A549 (cell line): ENCODE measurements around the gene RAB14. TPM values are rescaled to one million over a fixed set of nuclear protein-coding genes. Genes with fewer than 3 reads are reported as not detected.

Experiments
- ATAC-seq, 2 experiments: fragments of 200-7000 bp in 1 of 2; fragments of >200 bp in 1 of 2; cut with Nextera tagmentation in 1 of 2; cut with Tn5 transposase in 1 of 2; 3 replicates each; pipeline versions ENCODE4 v1.8.0 to v1.9.1; 2018 to 2020; ENCODE audit warnings: mild to moderate bottlenecking in 1 of 2, moderate library complexity in 1 of 2
- CTCF ChIA-PET: fragments of 300-600 bp; sonication (Branson Sonifier 250); formaldehyde crosslinking; extraction: SDS; loops from one replicate; lab custom pipeline; 2021; ENCODE audit warnings: antibody characterized with exemption, inconsistent platforms; lab: Yijun Ruan, JAX
- POLR2A ChIA-PET: fragments of 350-600 bp; formaldehyde crosslinking; extraction: SDS; loops from one replicate; lab custom pipeline; 2021; ENCODE audit warnings: antibody characterized with exemption, inconsistent platforms; lab: Yijun Ruan, JAX
- DNase-seq, 2 experiments: peaks; one replicate each; pipeline versions ENCODE4 v3.0.0 to v3.0.0-alpha.2; 2011 to 2016; ENCODE audit warnings: low read depth in 1 of 2, low spot score in 1 of 2
- FAIRE-seq: peaks from 2 replicates; lab custom pipeline; 2011; peaks lifted over from hg19 to GRCh38; lab: Jason Lieb, UNC
- H3K27ac ChIP-seq, 2 experiments: fragments of >200 bp; sonication (Bioruptor Twin); formaldehyde crosslinking; 3 replicates each; pipeline ENCODE4 v1.5.1; 2016 to 2017
- H3K4me1 ChIP-seq: fragments of >200 bp; sonication (Bioruptor Twin); formaldehyde crosslinking; 3 replicates; pipeline ENCODE4 v1.6.1; 2016
- H3K4me2 ChIP-seq: fragments of >200 bp; sonication (Bioruptor Twin); formaldehyde crosslinking; 3 replicates; pipeline ENCODE4 v1.6.1; 2016
- H3K4me3 ChIP-seq: fragments of >200 bp; sonication (Bioruptor Twin); formaldehyde crosslinking; 3 replicates; pipeline ENCODE4 v1.5.1; 2016
- H3K9me3 ChIP-seq: fragments of >200 bp; sonication (Bioruptor Twin); formaldehyde crosslinking; 3 replicates; pipeline ENCODE4 v1.6.1; 2016
- CEBPB ChIP-seq, 2 experiments: fragments of >200 bp in 1 of 2; sonication (Bioruptor Twin) in 1 of 2; formaldehyde crosslinking in 1 of 2; IDR thresholded peaks; 2 replicates each; pipeline ENCODE4 v1.6.1; 2012 to 2016
- CHD4 ChIP-seq: fragments of 200-600 bp; sonication (generic); IDR thresholded peaks from 2 replicates; pipeline ENCODE4 v1.6.1; 2016; ENCODE audit warnings: antibody characterized with exemption, mild to moderate bottlenecking, borderline replicate concordance
- EHMT2 ChIP-seq: fragments of 200-600 bp; sonication (generic); IDR thresholded peaks from 2 replicates; pipeline ENCODE4 v1.6.1; 2016; ENCODE audit warnings: antibody characterized with exemption, low read depth, mild to moderate bottlenecking, moderate library complexity
- EP300 ChIP-seq, 2 experiments: fragments of >200 bp; sonication (Bioruptor Twin); formaldehyde crosslinking; IDR thresholded peaks; 2 replicates in 1 of 2; 3 replicates in 1 of 2; pipeline ENCODE4 v1.6.1; 2016 to 2017
- ESRRA ChIP-seq: fragments of 150-350 bp; IDR thresholded peaks from 2 replicates; pipeline ENCODE4 v1.6.1; 2014; ENCODE audit warnings: mild to moderate bottlenecking, low read length, borderline replicate concordance
- GATA3 ChIP-seq: IDR thresholded peaks from 2 replicates; pipeline ENCODE4 v1.6.1; 2012; ENCODE audit warnings: borderline replicate concordance
- HDAC2 ChIP-seq: fragments of 200-600 bp; sonication (generic); IDR thresholded peaks from 2 replicates; pipeline ENCODE4 v1.6.1; 2016
- HOXA7 ChIP-seq: fragments of 250-450 bp; sonication (Bioruptor Pico); IDR thresholded peaks from 2 replicates; pipeline ENCODE4 v1.5.0; 2020; ENCODE audit warnings: mild to moderate bottlenecking, moderate library complexity
- HOXB13 ChIP-seq: fragments of 250-450 bp; sonication (Bioruptor Pico); IDR thresholded peaks from 2 replicates; pipeline ENCODE4 v1.5.0; 2020; ENCODE audit warnings: low read depth, mild to moderate bottlenecking, moderate library complexity
- HOXB5 ChIP-seq: fragments of 250-450 bp; sonication (Bioruptor Pico); IDR thresholded peaks from 2 replicates; pipeline ENCODE4 v1.5.0; 2020; ENCODE audit warnings: mild to moderate bottlenecking, moderate library complexity
- JUN ChIP-seq, 2 experiments: fragments of >200 bp; sonication (Bioruptor Twin); formaldehyde crosslinking; IDR thresholded peaks; 2 replicates in 1 of 2; 3 replicates in 1 of 2; pipeline ENCODE4 v1.6.1; 2016 to 2017
- JUNB ChIP-seq: fragments of >200 bp; sonication (Bioruptor Twin); formaldehyde crosslinking; IDR thresholded peaks from 2 replicates; pipeline ENCODE4 v1.6.1; 2016
- KDM1A ChIP-seq: fragments of 200-600 bp; sonication (generic); IDR thresholded peaks from 2 replicates; pipeline ENCODE4 v1.6.1; 2016; ENCODE audit warnings: low read depth, mild to moderate bottlenecking
- NFE2L2 ChIP-seq: fragments of 150-350 bp; conservative IDR thresholded peaks from 2 replicates; pipeline ENCODE4 v1.6.1; 2014; ENCODE audit warnings: low read length
- NR3C1 ChIP-seq: fragments of >200 bp; sonication (Bioruptor Twin); formaldehyde crosslinking; IDR thresholded peaks from 3 replicates; pipeline ENCODE4 v1.6.1; 2017
- POLR2AphosphoS2 ChIP-seq: conservative IDR thresholded peaks from 2 replicates; pipeline ENCODE4 v1.6.1; 2012; ENCODE audit warnings: low read length, improper control_type of control experiment, inconsistent platforms
- RAD21 ChIP-seq, 2 experiments: fragments of >200 bp in 1 of 2; sonication (Bioruptor Twin) in 1 of 2; formaldehyde crosslinking in 1 of 2; IDR thresholded peaks in 1 of 2; conservative IDR thresholded peaks in 1 of 2; 2 replicates in 1 of 2; 3 replicates in 1 of 2; pipeline ENCODE4 v1.6.1; 2012 to 2018; ENCODE audit warnings: inconsistent platforms in 1 of 2
- SMC3 ChIP-seq: fragments of >200 bp; sonication (Bioruptor Twin); formaldehyde crosslinking; IDR thresholded peaks from 3 replicates; pipeline ENCODE4 v1.6.1; 2018; ENCODE audit warnings: inconsistent platforms
- SREBF2 ChIP-seq: fragments of 450-650 bp; IDR thresholded peaks from 2 replicates; pipeline ENCODE4 v1.6.1; 2014; ENCODE audit warnings: mild to moderate bottlenecking, moderate library complexity
- TP53 ChIP-seq: fragments of 250-450 bp; sonication (Bioruptor Pico); IDR thresholded peaks from 2 replicates; pipeline ENCODE4 v1.5.0; 2021; ENCODE audit warnings: mild to moderate bottlenecking, moderate library complexity
- ZNF302 ChIP-seq: fragments of 250-450 bp; sonication (Bioruptor Pico); IDR thresholded peaks from 2 replicates; pipeline ENCODE4 v1.9.0; 2021; ENCODE audit warnings: inconsistent platforms, mild to moderate bottlenecking, moderate library complexity
- ZSCAN20 ChIP-seq: fragments of 250-450 bp; sonication (Bioruptor Pico); IDR thresholded peaks from 2 replicates; pipeline ENCODE4 v1.8.0; 2022; ENCODE audit warnings: mild to moderate bottlenecking, moderate library complexity
- WGBS: methylation state at CpG from one replicate; pipeline ENCODE4 v1.1.6; 2017; ENCODE audit errors: missing lambda C conversion rate; 5-methylcytosine and 5-hydroxymethylcytosine counted together
- polyA plus RNA-seq, 4 experiments: library from polyadenylated mRNA; depleted of rRNA in 3 of 4; stranded (reverse); fragments of >200 nt; fragmentation: RNase III in 1 of 4; extraction: RNeasy Plus Mini Kit Qiagen cat#74134 plus additional on column Dnase treatment in 1 of 4; gene quantifications; 2 replicates in 3 of 4; 3 replicates in 1 of 4; pipeline ENCODE4 v1.2.3, GENCODE V29; 2011 to 2017
- TF ChIP-seq, protein P1 (sequence below): fragments of >200 bp; sonication (Bioruptor Twin); formaldehyde crosslinking; IDR thresholded peaks from 2 replicates; pipeline ENCODE4 v1.6.1; 2016
- TF ChIP-seq, protein P2 (sequence below): IDR thresholded peaks from 2 replicates; pipeline ENCODE4 v1.6.1; 2012; ENCODE audit warnings: low read depth, borderline replicate concordance
- TF ChIP-seq, protein P3 (sequence below): IDR thresholded peaks from 2 replicates; pipeline ENCODE4 v1.6.1; 2012

The RAB14 gene
- polyA plus RNA-seq, 2 of the 4 experiments (the other 2 are of a cell fraction), result 38.4 to 54.1 TPM

DNA sequence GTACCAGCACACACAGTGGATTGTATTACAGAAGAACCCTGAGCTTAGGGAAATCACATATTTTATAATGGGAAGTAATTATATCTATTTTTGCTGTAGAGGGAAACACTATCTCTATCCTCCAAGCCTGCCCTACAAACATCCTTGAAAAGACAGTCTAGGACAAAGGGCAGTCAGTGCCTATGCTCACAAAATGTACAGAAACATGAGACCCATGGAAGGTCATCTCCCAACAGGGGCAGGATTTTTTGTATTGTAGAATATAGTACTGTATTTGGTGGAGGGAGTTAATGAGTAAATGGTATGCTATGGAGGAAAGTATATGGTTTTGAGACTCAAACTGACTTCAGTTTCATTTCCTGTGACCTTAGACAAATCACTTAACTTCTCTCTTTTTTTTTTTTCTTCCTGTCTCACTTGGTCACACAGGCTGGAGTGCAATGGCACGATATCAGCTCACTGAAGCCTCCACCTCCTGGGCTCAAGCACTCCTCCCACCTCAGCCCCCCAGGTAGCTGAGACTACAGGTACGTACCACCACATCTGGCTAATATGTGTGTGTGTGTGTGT lies 5.8 kb upstream of the RAB14 start:
- ChIA-PET POLR2A (no interaction called here), CTCF (interaction anchor here (2.0 to 12.0 kb wide), 2 partner anchors 71 to 110 kb away, joined by 5 to 174 read pairs; no protein-coding TSS in a partner anchor)
- H3K4me3 ChIP-seq, result no peak overlapping the region
- H3K4me1 ChIP-seq, result no peaks in the 10 kb centered on the region
- TF ChIP-seq HDAC2 (no peak), JUN (IDR thresholded peaks at IDR 0.05) (no peak), GATA3 (no peak), TP53 (no peak)
- no peak overlapping the region for H3K4me2 ChIP-seq
- H3K27ac ChIP-seq, result no peak overlapping the region
- H3K9me3 ChIP-seq, result no peaks in the 10 kb centered on the region
- FAIRE-seq (no peak), ATAC-seq (no peak), DNase-seq (no peak)
- WGBS, result 73% methylated on average over 2 of the region's 2 CpGs

DNA sequence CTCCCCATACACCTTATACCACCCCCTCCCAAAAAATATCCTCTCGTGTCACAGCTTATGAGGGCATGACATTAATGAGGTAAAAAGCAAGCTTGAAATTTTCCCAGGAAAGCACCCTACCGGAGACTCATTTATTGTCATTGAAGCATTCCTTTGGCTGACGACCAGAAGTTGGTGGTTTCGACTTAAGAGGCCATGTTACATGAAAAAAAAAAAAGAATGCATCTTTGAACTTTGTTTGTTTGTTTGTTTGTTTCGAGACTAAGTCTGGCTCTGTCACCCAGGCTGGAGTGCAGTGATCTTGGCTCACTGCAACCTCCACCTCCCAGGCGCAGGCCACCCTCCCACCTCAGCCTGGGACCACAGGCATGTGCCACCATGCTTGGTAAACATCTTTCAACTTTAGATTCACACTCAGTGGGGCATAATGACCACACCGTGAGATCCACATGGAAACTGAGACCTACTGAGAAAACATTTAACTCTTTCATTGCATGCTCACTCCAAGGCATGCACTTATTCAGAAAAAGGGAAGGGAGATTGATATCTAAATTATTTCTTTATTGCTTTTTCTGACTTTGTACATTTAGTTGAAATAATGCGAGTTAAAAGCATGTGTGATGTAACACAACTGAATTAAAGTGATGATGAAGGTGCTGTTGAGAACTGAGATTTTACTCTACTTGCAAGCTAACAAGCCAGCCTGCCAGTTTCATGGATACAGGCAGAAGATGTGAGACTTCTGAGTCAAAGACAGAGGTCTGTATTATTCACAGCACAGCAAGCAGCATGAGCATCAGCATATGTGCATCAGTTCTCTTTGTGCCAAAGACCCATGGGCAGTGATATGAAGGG lies 5.1 kb upstream of the RAB14 start:
- Histone ChIP-seq H3K4me1 (no peaks in the 10 kb centered on the region), H3K4me3 (no peak overlapping the region), H3K9me3 (no peaks in the 10 kb centered on the region), H3K27ac (no peak overlapping the region), H3K4me2 (no peak overlapping the region)
- POLR2A ChIA-PET, result no interaction called here
- TF ChIP-seq, protein P1, sequence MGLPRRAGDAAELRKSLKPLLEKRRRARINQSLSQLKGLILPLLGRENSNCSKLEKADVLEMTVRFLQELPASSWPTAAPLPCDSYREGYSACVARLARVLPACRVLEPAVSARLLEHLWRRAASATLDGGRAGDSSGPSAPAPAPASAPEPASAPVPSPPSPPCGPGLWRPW, result no peak
- TF ChIP-seq EHMT2 (no peak), HOXB5 (CRISPR knock-in tag) (no peak), NFE2L2 (no peak), ZNF302 (CRISPR knock-in tag) (no peak), JUNB (no peak), POLR2AphosphoS2 (no peak), HOXA7 (no peak), CHD4 (no peak), SMC3 (no peak), JUN (IDR thresholded peaks at IDR 0.05) (no peak), EP300 (IDR thresholded peaks at IDR 0.05) (no peak)
- TF ChIP-seq, protein P2, sequence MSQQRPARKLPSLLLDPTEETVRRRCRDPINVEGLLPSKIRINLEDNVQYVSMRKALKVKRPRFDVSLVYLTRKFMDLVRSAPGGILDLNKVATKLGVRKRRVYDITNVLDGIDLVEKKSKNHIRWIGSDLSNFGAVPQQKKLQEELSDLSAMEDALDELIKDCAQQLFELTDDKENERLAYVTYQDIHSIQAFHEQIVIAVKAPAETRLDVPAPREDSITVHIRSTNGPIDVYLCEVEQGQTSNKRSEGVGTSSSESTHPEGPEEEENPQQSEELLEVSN, result no peak
- ATAC-seq (no peak), DNase-seq (no peak), FAIRE-seq (no peak)
- CTCF ChIA-PET, result interaction anchor here (2.0 to 12.0 kb wide), 2 partner anchors 71 to 111 kb away, joined by 5 to 174 read pairs; no protein-coding TSS in a partner anchor
- WGBS, result 36% methylated on average over 8 of the region's 8 CpGs

DNA sequence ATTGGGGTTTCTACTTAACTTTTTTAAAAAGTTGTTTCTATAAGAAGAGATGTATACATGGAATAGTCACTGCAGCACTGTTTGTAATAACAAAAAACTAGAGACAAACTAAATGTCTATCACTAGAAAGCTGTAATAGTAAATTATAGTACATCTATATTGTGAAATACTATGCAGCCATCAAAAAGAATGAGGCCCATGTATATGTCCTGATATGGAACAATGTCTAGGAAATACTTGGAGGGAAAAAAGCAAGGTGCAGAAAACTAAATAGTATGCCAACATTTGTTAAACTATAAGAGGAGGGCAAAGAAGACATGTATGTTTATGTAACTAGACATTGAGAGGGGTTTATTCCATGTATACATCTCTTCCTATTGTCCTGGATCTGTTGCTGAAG lies 2.9 kb upstream of the RAB14 start:
- POLR2A ChIA-PET, result no interaction called here
- DNase-seq (no peak), FAIRE-seq (no peak)
- CTCF ChIA-PET, result interaction anchor here (0.9 to 1.7 kb wide), 4 partner anchors 8 to 194 kb away, joined by 3 to 17 read pairs (median 3); no protein-coding TSS in a partner anchor
- Histone ChIP-seq H3K4me2 (no peak overlapping the region), H3K9me3 (no peaks in the 10 kb centered on the region)
- no peak for TF ChIP-seq HOXA7
- no peak for TF ChIP-seq CEBPB (IDR thresholded peaks at IDR 0.05)
- TF ChIP-seq TP53, result no peak
- no peak for TF ChIP-seq SMC3
- TF ChIP-seq SREBF2, result no peak
- no peak for TF ChIP-seq CHD4
- TF ChIP-seq ZSCAN20 (CRISPR knock-in tag), result no peak
- TF ChIP-seq HOXB13 (CRISPR knock-in tag), result no peak
- no peak for TF ChIP-seq NR3C1
- TF ChIP-seq, protein P3, sequence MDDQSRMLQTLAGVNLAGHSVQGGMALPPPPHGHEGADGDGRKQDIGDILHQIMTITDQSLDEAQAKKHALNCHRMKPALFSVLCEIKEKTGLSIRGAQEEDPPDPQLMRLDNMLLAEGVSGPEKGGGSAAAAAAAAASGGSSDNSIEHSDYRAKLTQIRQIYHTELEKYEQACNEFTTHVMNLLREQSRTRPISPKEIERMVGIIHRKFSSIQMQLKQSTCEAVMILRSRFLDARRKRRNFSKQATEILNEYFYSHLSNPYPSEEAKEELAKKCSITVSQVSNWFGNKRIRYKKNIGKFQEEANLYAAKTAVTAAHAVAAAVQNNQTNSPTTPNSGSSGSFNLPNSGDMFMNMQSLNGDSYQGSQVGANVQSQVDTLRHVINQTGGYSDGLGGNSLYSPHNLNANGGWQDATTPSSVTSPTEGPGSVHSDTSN, result no peak
- TF ChIP-seq ESRRA, result no peak
- TF ChIP-seq RAD21 (conservative IDR thresholded peaks at IDR 0.05 in 1 of 2, IDR thresholded peaks at IDR 0.05 in 1 of 2), result no peak
- TF ChIP-seq KDM1A, result no peak
- TF ChIP-seq NFE2L2, result no peak
- TF ChIP-seq, all 56 proteins: peak for 0
- Histone ChIP-seq H3K27ac (no peak overlapping the region), H3K4me1 (peaks cover 7% of the 10 kb centered on the region), H3K4me3 (no peak overlapping the region)
- no peak for ATAC-seq
